K562 (cell line): ENCODE results near the gene TAS1R3. TPM values are rescaled to one million over a fixed set of nuclear protein-coding genes. Genes with fewer than 3 reads are reported as not detected.

Source experiments
- ATAC-seq: fragments of 200-7000 bp; cut with Tn5 transposase; 3 replicates; pipeline ENCODE4 v1.9.1; 2020; ENCODE audit warnings: moderate library complexity
- BruUV-seq: library from RNA; stranded (reverse); fragments of 400-500 nt; replicated peaks from 2 replicates; lab custom pipeline; 2021; lab: Mats Ljungman, UMichigan
- CTCF ChIA-PET: fragments of 300-600 bp; formaldehyde crosslinking; extraction: SDS; loops from one replicate; lab custom pipeline; 2021; ENCODE audit warnings: low intra/inter-chr PET ratio; lab: Yijun Ruan, JAX
- POLR2A ChIA-PET: fragments of 300-600, 350-650 bp; sonication (Branson Sonifier 250); formaldehyde crosslinking; extraction: SDS; loops from one replicate; lab custom pipeline; 2021; ENCODE audit warnings: antibody characterized with exemption, inconsistent platforms; lab: Yijun Ruan, JAX
- DNase-seq, 4 experiments: peaks; one replicate each; pipeline versions ENCODE4 v3.0.0 to v3.0.0-alpha.2; 2011 to 2018; ENCODE audit warnings: low spot score in 3 of 4, mixed read lengths in 3 of 4; ENCODE audit errors: extremely low read depth in 1 of 4
- FAIRE-seq: peaks from 2 replicates; lab custom pipeline; 2011; peaks lifted over from hg19 to GRCh38; lab: Jason Lieb, UNC
- H2AFZ ChIP-seq: 2 replicates; pipeline ENCODE4 v1.6.0; 2011; ENCODE audit warnings: low read depth, low read length, control low read depth, inconsistent platforms
- H3K27ac ChIP-seq: fragments of 200-600 bp; 3 replicates; pipeline ENCODE4 v1.8.0; 2011; ENCODE audit warnings: low read depth, mild to moderate bottlenecking, control low read depth, inconsistent platforms, low read length, moderate library complexity, mixed read lengths; ENCODE audit errors: extremely low read depth
- H3K27me3 ChIP-seq, 2 experiments: fragments of 300-600 bp in 1 of 2; 2 replicates in 1 of 2; 3 replicates in 1 of 2; pipeline versions ENCODE4 v1.6.0 to v1.8.0; 2011; ENCODE audit warnings: inconsistent platforms in 2 of 2, low read length in 2 of 2, mild to moderate bottlenecking in 1 of 2, mixed read lengths in 1 of 2, moderate library complexity in 1 of 2; ENCODE audit not compliant: control insufficient read depth in 2 of 2, insufficient read depth in 2 of 2
- H3K36me3 ChIP-seq: fragments of 300-600 bp; 3 replicates; pipeline ENCODE4 v1.8.0; 2011; ENCODE audit warnings: mild to moderate bottlenecking, low read length, inconsistent platforms; ENCODE audit not compliant: control insufficient read depth, insufficient read depth
- H3K4me1 ChIP-seq, 2 experiments: fragments of 200-600 bp in 1 of 2; replicated peaks in 1 of 2; 2 replicates in 1 of 2; 3 replicates in 1 of 2; pipeline versions ENCODE4 v1.5.1 to v1.8.0; 2011; ENCODE audit warnings: inconsistent platforms in 2 of 2, low read length in 2 of 2, mild to moderate bottlenecking in 1 of 2, mixed read lengths in 1 of 2, moderate library complexity in 1 of 2; ENCODE audit not compliant: control insufficient read depth in 2 of 2, insufficient read depth in 2 of 2
- H3K4me2 ChIP-seq: 2 replicates; pipeline ENCODE4 v1.6.1; 2011; ENCODE audit warnings: low read length, control low read depth, inconsistent platforms, mixed read lengths; ENCODE audit not compliant: insufficient read depth
- H3K4me3 ChIP-seq: fragments of 200-600 bp; sonication (generic), shearing (Covaris generic); 2 replicates; pipeline ENCODE4 v1.5.1; 2016; ENCODE audit warnings: control low read depth, inconsistent platforms
- H3K79me2 ChIP-seq: fragments of 200-600 bp; 3 replicates; pipeline ENCODE4 v1.8.0; 2011; ENCODE audit warnings: low read length, inconsistent platforms; ENCODE audit not compliant: control insufficient read depth, insufficient read depth
- H3K9ac ChIP-seq, 2 experiments: 2 replicates each; pipeline versions ENCODE4 v1.6.0 to v1.6.1; 2011; ENCODE audit warnings: low read depth in 2 of 2, low read length in 2 of 2, control low read depth in 1 of 2, inconsistent platforms in 1 of 2, mild to moderate bottlenecking in 1 of 2, mixed read lengths in 1 of 2; ENCODE audit not compliant: insufficient read depth in 1 of 2
- H3K9me1 ChIP-seq: one replicate; pipeline ENCODE4 v1.6.0; 2011; ENCODE audit warnings: inconsistent platforms, mild to moderate bottlenecking, low read length, moderate library complexity; ENCODE audit not compliant: control insufficient read depth, insufficient read depth
- H3K9me3 ChIP-seq: replicated peaks from 2 replicates; pipeline ENCODE4 v1.5.1; 2011; ENCODE audit warnings: low read depth, low read length, inconsistent platforms; ENCODE audit not compliant: control insufficient read depth, insufficient read depth
- H4K20me1 ChIP-seq: replicated peaks from 2 replicates; pipeline ENCODE4 v1.6.1; 2011; ENCODE audit warnings: low read length, inconsistent platforms, mixed read lengths; ENCODE audit not compliant: control insufficient read depth, insufficient read depth
- CAMTA2 ChIP-seq: fragments of 250-450 bp; sonication (Bioruptor Pico); conservative IDR thresholded peaks from 2 replicates; pipeline ENCODE4 v1.5.1; 2022
- CEBPG ChIP-seq, 3 experiments: fragments of 200-800 bp in 1 of 3; sonication (Bioruptor generic) in 1 of 3; sonication (generic) in 1 of 3; formaldehyde crosslinking in 1 of 3; IDR thresholded peaks in 2 of 3; conservative IDR thresholded peaks in 1 of 3; 2 replicates each; pipeline versions ENCODE4 v1.6.1 to v1.8.0; 2016 to 2022; ENCODE audit warnings: missing compliant biosample characterization in 2 of 3, missing genetic modification characterization in 2 of 3, mild to moderate bottlenecking in 1 of 3, missing genetic modification reagents in 1 of 3
- CREB3L1 ChIP-seq: fragments of 450-650 bp; IDR thresholded peaks from 2 replicates; pipeline ENCODE4 v1.6.1; 2014; ENCODE audit warnings: low read depth, mild to moderate bottlenecking, moderate library complexity, borderline replicate concordance
- E2F1 ChIP-seq: sonication (generic); formaldehyde crosslinking; IDR thresholded peaks from 2 replicates; pipeline ENCODE4 v1.8.1; 2023; ENCODE audit warnings: mild to moderate bottlenecking, missing genetic modification reagents, moderate library complexity
- EGR1 ChIP-seq: fragments of 450-650 bp; conservative IDR thresholded peaks from 2 replicates; pipeline ENCODE4 v1.6.1; 2017; ENCODE audit warnings: mild to moderate bottlenecking
- KDM5B ChIP-seq: fragments of 200-600 bp; sonication (generic); IDR thresholded peaks from 2 replicates; pipeline ENCODE4 v1.6.1; 2012; ENCODE audit warnings: low read depth, mild to moderate bottlenecking, moderate library complexity, low read length, control low read depth, inconsistent platforms; ENCODE audit not compliant: insufficient replicate concordance
- KLF6 ChIP-seq: fragments of 250-450 bp; sonication (Bioruptor Pico); IDR thresholded peaks from 2 replicates; pipeline ENCODE4 v1.4.0; 2020; ENCODE audit warnings: mild to moderate bottlenecking, moderate library complexity, borderline replicate concordance
- LCOR ChIP-seq: sonication (generic); formaldehyde crosslinking; IDR thresholded peaks from 2 replicates; pipeline ENCODE4 v1.8.0; 2022; ENCODE audit warnings: mild to moderate bottlenecking, missing genetic modification reagents
- MTF1 ChIP-seq: fragments of 250-450 bp; sonication (Bioruptor Pico); IDR thresholded peaks from 2 replicates; pipeline ENCODE4 v1.9.0; 2021; ENCODE audit warnings: moderate library complexity, mild to moderate bottlenecking, inconsistent platforms, borderline replicate concordance
- PCBP2 ChIP-seq: fragments of 200-400 bp; formaldehyde crosslinking; IDR thresholded peaks from 2 replicates; pipeline ENCODE4 v1.6.1; 2018; ENCODE audit warnings: low read length, low read depth, mild to moderate bottlenecking, moderate library complexity; ENCODE audit not compliant: poor library complexity, severe bottlenecking
- RBBP5 ChIP-seq: fragments of 200-600 bp; sonication (generic); IDR thresholded peaks from 2 replicates; pipeline ENCODE4 v1.6.1; 2012; ENCODE audit warnings: borderline replicate concordance, mild to moderate bottlenecking, low read length, control low read depth, inconsistent platforms; ENCODE audit not compliant: insufficient read depth, poor library complexity, severe bottlenecking
- RBM14 ChIP-seq: fragments of 200-400 bp; formaldehyde crosslinking; IDR thresholded peaks from 2 replicates; pipeline ENCODE4 v1.6.1; 2018; ENCODE audit warnings: low read depth, mild to moderate bottlenecking, low read length, moderate library complexity, borderline replicate concordance; ENCODE audit not compliant: insufficient read depth
- SAFB ChIP-seq: fragments of 200-400 bp; formaldehyde crosslinking; IDR thresholded peaks from 2 replicates; pipeline ENCODE4 v1.6.1; 2017; ENCODE audit warnings: low read depth, low read length, borderline replicate concordance
- SIN3A ChIP-seq, 2 experiments: fragments of 150-350 bp in 1 of 2; IDR thresholded peaks; 2 replicates each; pipeline ENCODE4 v1.6.1; 2011 to 2016; ENCODE audit warnings: borderline replicate concordance in 2 of 2, low read depth in 2 of 2, low read length in 2 of 2, mild to moderate bottlenecking in 2 of 2, moderate library complexity in 2 of 2; ENCODE audit not compliant: control insufficient read depth in 1 of 2
- SMAD2 ChIP-seq: fragments of 150-350 bp; IDR thresholded peaks from 2 replicates; pipeline ENCODE4 v1.6.1; 2014; ENCODE audit warnings: low read depth, mild to moderate bottlenecking, low read length
- SPI1 ChIP-seq: IDR thresholded peaks from 2 replicates; pipeline ENCODE4 v1.6.1; 2011; ENCODE audit warnings: low read depth, low read length, control low read depth, borderline replicate concordance
- U2AF2 ChIP-seq: fragments of 200-400 bp; formaldehyde crosslinking; optimal IDR thresholded peaks from 2 replicates; pipeline ENCODE3; 2017; ENCODE audit warnings: low read depth, mild to moderate bottlenecking, low read length
- USF2 ChIP-seq: sonication (generic); formaldehyde crosslinking; IDR thresholded peaks from 2 replicates; pipeline ENCODE4 v1.5.0; 2020; ENCODE audit warnings: missing genetic modification reagents
- WGBS: fragments of 100-300 bp; shearing (Covaris generic); methylation state at CpG from one replicate; pipeline ENCODE4 v1.1.6; 2016; ENCODE audit warnings: low coverage, mixed read lengths; ENCODE audit not compliant: insufficient coverage; ENCODE audit errors: missing lambda C conversion rate; 5-methylcytosine and 5-hydroxymethylcytosine counted together
- in situ Hi-C: fragments of 300-500 bp; cut with MboI; formaldehyde crosslinking; loops from 4 replicates; pipeline ENCODE4 v1.15.0; 2018; ENCODE audit warnings: inconsistent platforms, mixed read lengths
- intact Hi-C: fragments of 100-400 bp; cut with micrococcal nuclease; formaldehyde crosslinking; loops from 2 replicates; pipeline ENCODE4 v1.14.2; 2022
- polyA plus RNA-seq, 8 experiments: library from polyadenylated mRNA; depleted of rRNA in 4 of 8; stranded (reverse) in 5 of 8; unstranded in 3 of 8; fragments of >200 nt; fragmentation: Nextera tagmentation in 2 of 8; fragmentation: Illumina TruSeq in 1 of 8; extraction: Ambion mirVana in 2 of 8; extraction: Trizol in 1 of 8; gene quantifications; 2 replicates each; pipeline versions ENCODE4 v1.2.1 to v1.2.3, GENCODE V29; 2011 to 2014; ENCODE audit warnings: inconsistent platforms in 1 of 8, missing spikeins in 1 of 8
- total RNA-seq, 7 experiments: library from RNA; depleted of rRNA in 6 of 7; stranded (reverse); fragments of >200 nt in 6 of 7; fragmentation: Illumina TruSeq in 2 of 7; extraction: Trizol in 2 of 7; gene quantifications; 2 replicates each; pipeline versions ENCODE4 v1.2.1 to v1.2.3, GENCODE V29; 2011 to 2021; ENCODE audit warnings: low replicate concordance in 1 of 7

Gene TAS1R3
- total and polyA plus RNA-seq, 9 of the 15 experiments (the other 6 are each of a cell fraction or from before 2014, with no cell fraction given): 0.07 to 0.13 TPM; not detected in 7

- ChIA-PET CTCF (interaction anchor here (1.5 kb wide), 1 partner anchor 26 kb away, joined by 5 read pairs; the partner anchor contains the start of gene DVL1), POLR2A (interaction anchor here (0.6 to 4.2 kb wide), 12 partner anchors 13 to 795 kb away, joined by 3 to 54 read pairs (median 6); partner anchors contain the start of genes CCNL2 and MRPL20)
- no peaks in the 10 kb centered on the region for H3K27me3 ChIP-seq
- peaks cover 7% of the 10 kb centered on the region; the same call in 1 of the 2 replicates for H4K20me1 ChIP-seq
- WGBS: 2% methylated on average over 4 of the region's 24 CpGs
- H3K4me3 ChIP-seq: peak overlapping the region; percentile 100
- peak overlapping the region; percentile 97 for H3K27ac ChIP-seq
- in situ Hi-C loops (no loop called here), intact Hi-C loops (loop anchor here (10.0 kb wide), 1 partner anchor 130 kb away; no protein-coding TSS in a partner anchor)
- ATAC-seq: peak; percentile 4
- peak overlapping the region; percentile 78 for H2AFZ ChIP-seq
- peaks cover 6% of the 10 kb centered on the region for H3K9me1 ChIP-seq
- H3K36me3 ChIP-seq: peaks cover 26% of the 10 kb centered on the region
- H3K4me2 ChIP-seq: peak overlapping the region; percentile 89
- no peaks in the 10 kb centered on the region for H3K9me3 ChIP-seq
- H3K79me2 ChIP-seq: peaks cover 31% of the 10 kb centered on the region
- peak in 2 of 4 experiments; percentile 65 to 66 for DNase-seq
- H3K4me1 ChIP-seq: peaks cover 16 to 59% of the 10 kb centered on the region in 2 experiments
- no peak for FAIRE-seq
- no TSS peak for BruUV-seq
- H3K9ac ChIP-seq: peak overlapping the region; percentile 99
- TF ChIP-seq CEBPG (CRISPR knock-in tag; IDR thresholded peaks at IDR 0.05) (no peak), CEBPG (tag; conservative IDR thresholded peaks at IDR 0.05 in 1 of 2, IDR thresholded peaks at IDR 0.05 in 1 of 2) (no peak), KLF6 (CRISPR knock-in tag) (no peak), MTF1 (CRISPR knock-in tag) (no peak), SAFB (no peak), CREB3L1 (no peak), KDM5B (peak; percentile 10), USF2 (CRISPR knock-in tag) (no peak), RBM14 (peak; percentile 22; the same call in 1 of the 2 replicates), E2F1 (CRISPR knock-in tag) (no peak), SMAD2 (no peak), U2AF2 (no peak), EGR1 (peak; percentile 53), CAMTA2 (CRISPR knock-in tag) (no peak), LCOR (CRISPR knock-in tag) (no peak), SPI1 (no peak), RBBP5 (no peak), PCBP2 (no peak), SIN3A (IDR thresholded peaks at IDR 0.05; ENCODE audit: borderline replicate concordance in 2 of 2, control insufficient read depth in 1 of 2, low read depth in 2 of 2, low read length in 2 of 2) (peak in 1 of 2 experiments; percentile 79; a peak in 1 of 4 replicates)
Measured at GRCh38 chr1:1374589-1374928, 43.5 kb downstream of the TAS1R3 start.
